PC-9 (cell line): Measurements from ENCODE around the gene PLEKHA5.

ENCODE experiments used
- EZH2 ChIP-seq: fragments of 200-600 bp; sonication (generic); IDR thresholded peaks from 2 replicates; pipeline ENCODE4 v1.8.0; 2017; ENCODE audit warnings: antibody characterized with exemption, low read depth
- TF ChIP-seq, protein P1 (sequence below): fragments of 200-600 bp; sonication (generic); conservative IDR thresholded peaks from 2 replicates; pipeline ENCODE4 v1.6.1; 2017; ENCODE audit warnings: mixed run types, antibody characterized with exemption, mild to moderate bottlenecking, moderate library complexity

DNA sequence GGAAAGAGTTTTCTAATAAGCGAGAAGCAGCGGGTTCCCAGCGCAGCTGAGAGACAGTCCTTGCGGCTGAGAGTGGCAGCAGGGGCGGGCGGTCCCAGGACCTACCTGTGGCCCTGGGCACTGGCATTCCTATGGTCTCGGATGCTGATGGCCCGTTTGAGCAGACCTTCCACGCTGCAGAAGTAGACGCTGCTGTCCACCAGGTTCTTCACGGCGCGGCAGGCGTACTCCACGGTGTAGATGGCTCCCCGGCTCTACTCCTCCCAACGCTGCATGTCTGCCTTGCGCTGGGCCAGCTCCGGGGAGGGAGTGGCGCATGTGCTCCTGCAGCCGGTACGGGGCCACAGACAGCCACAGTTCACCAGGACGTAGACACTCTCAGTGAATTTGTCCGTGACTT is 21.8 kb upstream of the PLEKHA5 start:
- TF ChIP-seq, protein P1, sequence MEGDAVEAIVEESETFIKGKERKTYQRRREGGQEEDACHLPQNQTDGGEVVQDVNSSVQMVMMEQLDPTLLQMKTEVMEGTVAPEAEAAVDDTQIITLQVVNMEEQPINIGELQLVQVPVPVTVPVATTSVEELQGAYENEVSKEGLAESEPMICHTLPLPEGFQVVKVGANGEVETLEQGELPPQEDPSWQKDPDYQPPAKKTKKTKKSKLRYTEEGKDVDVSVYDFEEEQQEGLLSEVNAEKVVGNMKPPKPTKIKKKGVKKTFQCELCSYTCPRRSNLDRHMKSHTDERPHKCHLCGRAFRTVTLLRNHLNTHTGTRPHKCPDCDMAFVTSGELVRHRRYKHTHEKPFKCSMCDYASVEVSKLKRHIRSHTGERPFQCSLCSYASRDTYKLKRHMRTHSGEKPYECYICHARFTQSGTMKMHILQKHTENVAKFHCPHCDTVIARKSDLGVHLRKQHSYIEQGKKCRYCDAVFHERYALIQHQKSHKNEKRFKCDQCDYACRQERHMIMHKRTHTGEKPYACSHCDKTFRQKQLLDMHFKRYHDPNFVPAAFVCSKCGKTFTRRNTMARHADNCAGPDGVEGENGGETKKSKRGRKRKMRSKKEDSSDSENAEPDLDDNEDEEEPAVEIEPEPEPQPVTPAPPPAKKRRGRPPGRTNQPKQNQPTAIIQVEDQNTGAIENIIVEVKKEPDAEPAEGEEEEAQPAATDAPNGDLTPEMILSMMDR = no peak
- TF ChIP-seq EZH2 = no peak
